Measurements from ENCODE around the gene RFT1. TPM values are rescaled to one million over a fixed set of nuclear protein-coding genes. Genes with fewer than 3 reads are reported as not detected.
A peak's percentile ranks its signal among the peaks of the same experiment; 100 is the strongest.

Gene RFT1
- total RNA-seq, 1 donor from 2014 or later: 18.6 TPM

- DNase-seq (ENCODE audit: low read depth): no peak
These were observed 84.6 kb downstream of the RFT1 start, which contains the start of gene SFMBT1 for GRCh38 chr3:53045518-53046170. TSS of gene SFMBT1 (minus strand) at chr3:53046073. CDS start at chr3:52969128, 76,945 bp downstream.

GRCh38 chr3:53044711-53045517 is 85.3 kb downstream of the RFT1 start:
- Histone ChIP-seq H3K27me3 (ENCODE audit: control insufficient read depth, insufficient read depth, low read length) (peaks cover 8% of the 10 kb centered on the region), H3K36me3 (ENCODE audit: control insufficient read depth, insufficient read depth, low read length) (no peaks in the 10 kb centered on the region), H3K4me3 (ENCODE audit: low read depth, low read length) (peak overlapping the region; percentile 70)
- DNase-seq (ENCODE audit: low read depth): no peak
- TF ChIP-seq CTCF (IDR thresholded peaks at IDR 0.05; ENCODE audit: insufficient read depth, low read length, poor library complexity, severe bottlenecking): no peak

More at GRCh38 chr3:53045518-53046170, 84.6 kb downstream of the RFT1 start, which contains the start of gene SFMBT1:
- Histone ChIP-seq H3K36me3 (ENCODE audit: control insufficient read depth, insufficient read depth, low read length) (no peaks in the 10 kb centered on the region), H3K4me3 (ENCODE audit: low read depth, low read length) (peak within 1 kb of the TSS; percentile 70), H3K27me3 (ENCODE audit: control insufficient read depth, insufficient read depth, low read length) (peaks cover 8% of the 10 kb centered on the region)
- no peak for TF ChIP-seq CTCF (IDR thresholded peaks at IDR 0.05; ENCODE audit: insufficient read depth, low read length, poor library complexity, severe bottlenecking)

DNA sequence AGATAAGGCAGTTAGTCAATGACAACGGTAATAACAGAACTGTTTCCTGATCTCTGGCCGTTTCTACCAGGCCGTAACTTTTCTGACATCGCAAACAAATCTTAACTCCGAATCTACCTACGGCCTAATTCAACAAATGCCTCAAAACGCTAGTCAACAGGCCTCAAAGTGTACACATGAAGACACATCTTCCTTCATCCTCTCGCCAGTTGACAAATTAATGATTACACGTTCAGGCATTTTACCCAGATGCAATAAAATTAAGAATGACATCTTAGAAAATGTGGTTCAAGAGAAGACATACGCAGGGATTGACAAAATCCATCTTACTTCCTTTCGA is 85.9 kb downstream of the RFT1 start:
- Histone ChIP-seq H3K4me3 (ENCODE audit: low read depth, low read length) (peak overlapping the region; percentile 70), H3K36me3 (ENCODE audit: control insufficient read depth, insufficient read depth, low read length) (no peaks in the 10 kb centered on the region), H3K27me3 (ENCODE audit: control insufficient read depth, insufficient read depth, low read length) (peaks cover 8% of the 10 kb centered on the region)
- no peak for TF ChIP-seq CTCF (IDR thresholded peaks at IDR 0.05; ENCODE audit: insufficient read depth, low read length, poor library complexity, severe bottlenecking)
- no peak for DNase-seq (ENCODE audit: low read depth)

DNA sequence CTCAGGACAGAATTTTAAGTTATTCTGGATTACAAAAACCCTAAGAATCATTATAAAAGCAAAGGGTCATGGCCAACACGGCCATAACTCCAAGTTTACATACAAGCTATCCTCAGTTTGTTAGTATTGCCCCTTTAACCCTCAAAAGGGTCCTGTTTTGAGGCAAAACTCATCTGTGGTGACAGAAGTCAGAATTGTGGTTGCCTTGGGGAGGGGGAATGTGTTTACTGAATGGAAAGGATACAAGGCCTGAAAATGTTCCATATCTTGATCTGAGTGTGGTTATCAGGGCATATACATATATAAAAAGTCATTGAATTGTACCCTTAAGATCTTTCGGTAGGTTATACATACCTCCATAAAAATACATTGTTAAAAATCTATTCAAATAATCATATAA is 86.5 kb downstream of the RFT1 start:
- Histone ChIP-seq H3K36me3 (ENCODE audit: control insufficient read depth, insufficient read depth, low read length) (no peaks in the 10 kb centered on the region), H3K4me3 (ENCODE audit: low read depth, low read length) (no peak overlapping the region), H3K27me3 (ENCODE audit: control insufficient read depth, insufficient read depth, low read length) (peaks cover 8% of the 10 kb centered on the region)
- DNase-seq (ENCODE audit: low read depth): no peak
- TF ChIP-seq CTCF (IDR thresholded peaks at IDR 0.05; ENCODE audit: insufficient read depth, low read length, poor library complexity, severe bottlenecking): no peak

DNA sequence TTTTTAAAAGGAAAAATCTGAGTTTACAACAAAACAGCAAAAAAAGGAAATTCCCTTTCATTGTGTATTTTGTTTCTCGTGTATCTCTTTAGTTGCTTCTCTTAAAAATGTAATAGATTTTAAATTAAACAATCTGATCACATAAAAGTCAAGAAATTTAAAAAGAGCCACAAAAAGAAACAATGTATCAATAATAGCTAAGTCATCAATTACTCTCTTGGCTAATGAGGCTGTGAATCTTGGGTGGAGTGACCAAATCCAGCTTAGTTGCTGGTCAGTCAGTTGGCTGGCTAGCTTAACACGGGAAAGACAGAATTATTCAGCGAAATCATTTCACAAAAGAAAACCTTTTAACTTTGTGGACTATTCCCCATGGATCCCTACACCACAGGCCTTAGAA is 87.6 kb downstream of the RFT1 start:
- no peak for TF ChIP-seq CTCF (IDR thresholded peaks at IDR 0.05; ENCODE audit: insufficient read depth, low read length, poor library complexity, severe bottlenecking)
- no peak for DNase-seq (ENCODE audit: low read depth)

More for the DNA sequence above, 87.6 kb downstream of the RFT1 start:
- H3K27me3 ChIP-seq (ENCODE audit: control insufficient read depth, insufficient read depth, low read length): peaks cover 8% of the 10 kb centered on the region
- no peaks in the 10 kb centered on the region for H3K36me3 ChIP-seq (ENCODE audit: control insufficient read depth, insufficient read depth, low read length)
- no peak overlapping the region for H3K4me3 ChIP-seq (ENCODE audit: low read depth, low read length)
